22Rv1 (cell line): ENCODE measurements around the gene FHL2.

ENCODE experiments used
- H3K27ac ChIP-seq: fragments of 450-650 bp; 2 replicates; pipeline ENCODE4 v1.5.1; 2017
- CTCF ChIP-seq: fragments of 450-650 bp; IDR thresholded peaks from 2 replicates; pipeline ENCODE4 v1.5.1; 2017; ENCODE audit warnings: mild to moderate bottlenecking
- ZFX ChIP-seq: fragments of 450-650 bp; IDR thresholded peaks from 2 replicates; pipeline ENCODE4 v1.6.1; 2017; ENCODE audit warnings: antibody characterized with exemption, borderline replicate concordance

Gene FHL2

GRCh38 chr2:105317937-105318336, 80.9 kb downstream of the FHL2 start:
- TF ChIP-seq ZFX (no peak), CTCF (no peak)
- H3K27ac ChIP-seq: no peak overlapping the region

GRCh38 chr2:105315314-105315713, 83.5 kb downstream of the FHL2 start:
- no peak overlapping the region for H3K27ac ChIP-seq
- TF ChIP-seq ZFX (no peak), CTCF (no peak)

GRCh38 chr2:105313877-105314276, 85.0 kb downstream of the FHL2 start:
- TF ChIP-seq ZFX (no peak), CTCF (no peak)
- no peak overlapping the region for H3K27ac ChIP-seq
